K562 (cell line): ENCODE results near the gene ATP9B. TPM values are rescaled to one million over a fixed set of nuclear protein-coding genes. Genes with fewer than 3 reads are reported as not detected.
A peak's percentile ranks its signal among the peaks of the same experiment; 100 is the strongest.
"Not testable (repeated sequence)": the region's sequence is repeated elsewhere in the genome, so short reads cannot be mapped to it uniquely, and the experiment has no call there.

Experiments
- ATAC-seq: fragments of 200-7000 bp; cut with Tn5 transposase; 3 replicates; pipeline ENCODE4 v1.9.1; 2020; ENCODE audit warnings: moderate library complexity
- BruUV-seq: library from RNA; stranded (reverse); fragments of 400-500 nt; replicated peaks from 2 replicates; lab custom pipeline; 2021; lab: Mats Ljungman, UMichigan
- CTCF ChIA-PET: fragments of 300-600 bp; formaldehyde crosslinking; extraction: SDS; loops from one replicate; lab custom pipeline; 2021; ENCODE audit warnings: low intra/inter-chr PET ratio; lab: Yijun Ruan, JAX
- POLR2A ChIA-PET: fragments of 300-600, 350-650 bp; sonication (Branson Sonifier 250); formaldehyde crosslinking; extraction: SDS; loops from one replicate; lab custom pipeline; 2021; ENCODE audit warnings: antibody characterized with exemption, inconsistent platforms; lab: Yijun Ruan, JAX
- DNase-seq, 4 experiments: peaks; one replicate each; pipeline versions ENCODE4 v3.0.0 to v3.0.0-alpha.2; 2011 to 2018; ENCODE audit warnings: low spot score in 3 of 4, mixed read lengths in 3 of 4; ENCODE audit errors: extremely low read depth in 1 of 4
- FAIRE-seq: peaks from 2 replicates; lab custom pipeline; 2011; peaks lifted over from hg19 to GRCh38; lab: Jason Lieb, UNC
- H2AFZ ChIP-seq: 2 replicates; pipeline ENCODE4 v1.6.0; 2011; ENCODE audit warnings: low read depth, low read length, control low read depth, inconsistent platforms
- H3K27ac ChIP-seq: fragments of 200-600 bp; 3 replicates; pipeline ENCODE4 v1.8.0; 2011; ENCODE audit warnings: low read depth, mild to moderate bottlenecking, control low read depth, inconsistent platforms, low read length, moderate library complexity, mixed read lengths; ENCODE audit errors: extremely low read depth
- H3K27me3 ChIP-seq, 2 experiments: fragments of 300-600 bp in 1 of 2; 2 replicates in 1 of 2; 3 replicates in 1 of 2; pipeline versions ENCODE4 v1.6.0 to v1.8.0; 2011; ENCODE audit warnings: inconsistent platforms in 2 of 2, low read length in 2 of 2, mild to moderate bottlenecking in 1 of 2, mixed read lengths in 1 of 2, moderate library complexity in 1 of 2; ENCODE audit not compliant: control insufficient read depth in 2 of 2, insufficient read depth in 2 of 2
- H3K36me3 ChIP-seq: fragments of 300-600 bp; 3 replicates; pipeline ENCODE4 v1.8.0; 2011; ENCODE audit warnings: mild to moderate bottlenecking, low read length, inconsistent platforms; ENCODE audit not compliant: control insufficient read depth, insufficient read depth
- H3K4me1 ChIP-seq, 2 experiments: fragments of 200-600 bp in 1 of 2; replicated peaks in 1 of 2; 2 replicates in 1 of 2; 3 replicates in 1 of 2; pipeline versions ENCODE4 v1.5.1 to v1.8.0; 2011; ENCODE audit warnings: inconsistent platforms in 2 of 2, low read length in 2 of 2, mild to moderate bottlenecking in 1 of 2, mixed read lengths in 1 of 2, moderate library complexity in 1 of 2; ENCODE audit not compliant: control insufficient read depth in 2 of 2, insufficient read depth in 2 of 2
- H3K4me2 ChIP-seq: 2 replicates; pipeline ENCODE4 v1.6.1; 2011; ENCODE audit warnings: low read length, control low read depth, inconsistent platforms, mixed read lengths; ENCODE audit not compliant: insufficient read depth
- H3K4me3 ChIP-seq: fragments of 200-600 bp; sonication (generic), shearing (Covaris generic); 2 replicates; pipeline ENCODE4 v1.5.1; 2016; ENCODE audit warnings: control low read depth, inconsistent platforms
- H3K79me2 ChIP-seq: fragments of 200-600 bp; 3 replicates; pipeline ENCODE4 v1.8.0; 2011; ENCODE audit warnings: low read length, inconsistent platforms; ENCODE audit not compliant: control insufficient read depth, insufficient read depth
- H3K9ac ChIP-seq, 2 experiments: 2 replicates each; pipeline versions ENCODE4 v1.6.0 to v1.6.1; 2011; ENCODE audit warnings: low read depth in 2 of 2, low read length in 2 of 2, control low read depth in 1 of 2, inconsistent platforms in 1 of 2, mild to moderate bottlenecking in 1 of 2, mixed read lengths in 1 of 2; ENCODE audit not compliant: insufficient read depth in 1 of 2
- H3K9me1 ChIP-seq: one replicate; pipeline ENCODE4 v1.6.0; 2011; ENCODE audit warnings: inconsistent platforms, mild to moderate bottlenecking, low read length, moderate library complexity; ENCODE audit not compliant: control insufficient read depth, insufficient read depth
- H3K9me3 ChIP-seq: replicated peaks from 2 replicates; pipeline ENCODE4 v1.5.1; 2011; ENCODE audit warnings: low read depth, low read length, inconsistent platforms; ENCODE audit not compliant: control insufficient read depth, insufficient read depth
- H4K20me1 ChIP-seq: replicated peaks from 2 replicates; pipeline ENCODE4 v1.6.1; 2011; ENCODE audit warnings: low read length, inconsistent platforms, mixed read lengths; ENCODE audit not compliant: control insufficient read depth, insufficient read depth
- RBM25 ChIP-seq: fragments of 200-400 bp; formaldehyde crosslinking; IDR thresholded peaks from 2 replicates; pipeline ENCODE4 v1.6.1; 2018; ENCODE audit warnings: low read length, low read depth, moderate library complexity; ENCODE audit not compliant: severe bottlenecking
- ZNF146 ChIP-seq: IDR thresholded peaks from one replicate; pipeline ENCODE4 v1.6.1; 2018; ENCODE audit warnings: missing compliant biosample characterization; ENCODE audit not compliant: unreplicated experiment
- WGBS: fragments of 100-300 bp; shearing (Covaris generic); methylation state at CpG from one replicate; pipeline ENCODE4 v1.1.6; 2016; ENCODE audit warnings: low coverage, mixed read lengths; ENCODE audit not compliant: insufficient coverage; ENCODE audit errors: missing lambda C conversion rate; 5-methylcytosine and 5-hydroxymethylcytosine counted together
- in situ Hi-C: fragments of 300-500 bp; cut with MboI; formaldehyde crosslinking; loops from 4 replicates; pipeline ENCODE4 v1.15.0; 2018; ENCODE audit warnings: inconsistent platforms, mixed read lengths
- intact Hi-C: fragments of 100-400 bp; cut with micrococcal nuclease; formaldehyde crosslinking; loops from 2 replicates; pipeline ENCODE4 v1.14.2; 2022
- polyA plus RNA-seq, 8 experiments: library from polyadenylated mRNA; depleted of rRNA in 4 of 8; stranded (reverse) in 5 of 8; unstranded in 3 of 8; fragments of >200 nt; fragmentation: Nextera tagmentation in 2 of 8; fragmentation: Illumina TruSeq in 1 of 8; extraction: Ambion mirVana in 2 of 8; extraction: Trizol in 1 of 8; gene quantifications; 2 replicates each; pipeline versions ENCODE4 v1.2.1 to v1.2.3, GENCODE V29; 2011 to 2014; ENCODE audit warnings: inconsistent platforms in 1 of 8, missing spikeins in 1 of 8
- total RNA-seq, 7 experiments: library from RNA; depleted of rRNA in 6 of 7; stranded (reverse); fragments of >200 nt in 6 of 7; fragmentation: Illumina TruSeq in 2 of 7; extraction: Trizol in 2 of 7; gene quantifications; 2 replicates each; pipeline versions ENCODE4 v1.2.1 to v1.2.3, GENCODE V29; 2011 to 2021; ENCODE audit warnings: low replicate concordance in 1 of 7

Gene ATP9B
- total and polyA plus RNA-seq, 9 of the 15 experiments (the other 6 are each of a cell fraction or from before 2014, with no cell fraction given): 0.66 to 13.2 (median 7.9) TPM

DNA sequence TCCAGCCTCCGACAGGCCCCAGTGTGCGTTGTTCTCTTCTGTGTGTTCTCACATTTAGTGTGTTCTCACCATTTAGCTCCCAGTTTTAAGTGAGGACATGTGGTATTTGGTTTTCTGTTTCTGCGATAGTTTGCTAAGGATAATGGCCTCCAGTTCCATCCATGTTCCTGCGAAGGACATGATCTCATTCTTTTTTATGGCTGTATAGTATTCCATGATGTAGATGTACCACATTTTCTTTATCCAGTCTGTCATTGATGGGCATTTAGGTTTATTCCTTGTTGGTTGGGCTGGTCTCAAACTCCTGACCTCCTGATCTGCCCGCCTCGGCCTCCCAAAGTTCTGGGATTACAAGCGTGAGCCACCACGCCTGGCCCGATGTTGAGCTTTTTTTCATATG lies 195.9 kb downstream of the ATP9B start:
- H3K4me2 ChIP-seq, DNase-seq, FAIRE-seq, in situ Hi-C loops, H3K27ac ChIP-seq, H3K27me3 ChIP-seq, intact Hi-C loops, H3K4me3 ChIP-seq, H3K9ac ChIP-seq, POLR2A ChIA-PET, H3K79me2 ChIP-seq, BruUV-seq, H3K36me3 ChIP-seq, H3K9me3 ChIP-seq, ATAC-seq, H4K20me1 ChIP-seq, CTCF ChIA-PET, H2AFZ ChIP-seq, H3K9me1 ChIP-seq: not testable (repeated sequence)
- WGBS: 93% methylated on average over 7 of the region's 9 CpGs
- H3K4me1 ChIP-seq: peaks cover 0 to 11% of the 10 kb centered on the region in 2 experiments; a peak in 3 of 5 replicates
- TF ChIP-seq ZNF146 (peak; percentile 84), RBM25 (peak; percentile 27)

DNA sequence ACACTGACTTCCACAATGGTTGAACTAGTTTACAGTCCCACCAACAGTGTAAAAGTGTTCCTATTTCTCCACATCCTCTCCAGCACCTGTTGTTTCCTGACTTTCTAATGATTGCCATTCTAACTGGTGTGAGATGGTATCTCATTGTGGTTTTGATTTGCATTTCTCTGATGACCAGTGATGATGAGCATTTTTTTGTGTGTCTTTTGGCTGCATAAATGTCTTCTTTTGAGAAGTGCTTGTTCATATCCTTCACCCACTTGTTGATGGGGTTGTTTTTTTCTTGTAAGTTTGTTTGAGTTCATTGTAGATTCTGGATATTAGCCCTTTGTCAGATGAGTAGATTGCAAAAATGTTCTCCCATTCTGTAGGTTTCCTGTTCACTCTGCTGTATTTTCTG lies 202.6 kb downstream of the ATP9B start:
- BruUV-seq, H3K4me2 ChIP-seq, H3K9me3 ChIP-seq, H3K79me2 ChIP-seq, H3K9me1 ChIP-seq, H3K36me3 ChIP-seq, DNase-seq, POLR2A ChIA-PET, FAIRE-seq, H3K9ac ChIP-seq, H2AFZ ChIP-seq, in situ Hi-C loops, H3K27me3 ChIP-seq, ATAC-seq, intact Hi-C loops, H3K4me3 ChIP-seq, H3K27ac ChIP-seq, H4K20me1 ChIP-seq, CTCF ChIA-PET, H3K4me1 ChIP-seq: not testable (repeated sequence)
